GM21367 (cell line): ENCODE measurements around the gene GPR160.

Source experiments
- ATAC-seq: cut with Tn5 transposase; IDR thresholded peaks from one replicate; pipeline ENCODE4 v1.9.1; 2021; ENCODE audit not compliant: unreplicated experiment

GPR160 gene

GRCh38 chr3:170027233-170028102 is 10.3 kb upstream of the GPR160 start:
- ATAC-seq, result no peak

GRCh38 chr3:170033489-170033888 is 4.3 kb upstream of the GPR160 start:
- no peak for ATAC-seq

- no peak for ATAC-seq
These were observed 777 bp downstream of the GPR160 start for GRCh38 chr3:170038434-170039110.

GRCh38 chr3:170040418-170040817 is 2.6 kb downstream of the GPR160 start:
- no peak for ATAC-seq

- ATAC-seq, result no peak
These were observed 5.7 kb downstream of the GPR160 start for GRCh38 chr3:170043506-170043905.

GRCh38 chr3:170044271-170044670 is 6.5 kb downstream of the GPR160 start:
- no peak for ATAC-seq

GRCh38 chr3:170044795-170045244 is 7.0 kb downstream of the GPR160 start:
- peak; percentile 82 for ATAC-seq

GRCh38 chr3:170046269-170047132 is 8.7 kb downstream of the GPR160 start:
- ATAC-seq, result no peak

GRCh38 chr3:170047133-170047404 is 9.3 kb downstream of the GPR160 start:
- ATAC-seq, result no peak

GRCh38 chr3:170049146-170050000 is 11.6 kb downstream of the GPR160 start:
- no peak for ATAC-seq

- ATAC-seq, result no peak
These were observed 13.0 kb downstream of the GPR160 start for GRCh38 chr3:170050753-170051152.

GRCh38 chr3:170052398-170052797 is 14.6 kb downstream of the GPR160 start:
- no peak for ATAC-seq

GRCh38 chr3:170054204-170054603 is 16.4 kb downstream of the GPR160 start:
- ATAC-seq, result no peak

- ATAC-seq, result peak; percentile 52
These were observed 17.4 kb downstream of the GPR160 start for GRCh38 chr3:170055209-170055608.

GRCh38 chr3:170056710-170057454 is 19.1 kb downstream of the GPR160 start:
- ATAC-seq, result peak; percentile 89

- no peak for ATAC-seq
These were observed 19.8 kb downstream of the GPR160 start for GRCh38 chr3:170057550-170057949.

- ATAC-seq, result no peak
These were observed 20.3 kb downstream of the GPR160 start for GRCh38 chr3:170058127-170058526.

- ATAC-seq, result no peak
These were observed 21.7 kb downstream of the GPR160 start for GRCh38 chr3:170059447-170059846.

- ATAC-seq, result no peak
These were observed 24.3 kb downstream of the GPR160 start for GRCh38 chr3:170062068-170062467.

- no peak for ATAC-seq
These were observed 25.0 kb downstream of the GPR160 start for GRCh38 chr3:170062769-170063168.
